IMR-90 (cell line): ENCODE measurements around the gene USP40. TPM values are rescaled to one million over a fixed set of nuclear protein-coding genes. Genes with fewer than 3 reads are reported as not detected.

ENCODE experiments used
- ATAC-seq: fragments of 200-7000 bp; cut with Tn5 transposase; 2 replicates; pipeline ENCODE4 v1.9.1; 2020; ENCODE audit warnings: low read depth, mild to moderate bottlenecking, moderate library complexity
- BruUV-seq: library from RNA; stranded (reverse); fragments of 400-500 nt; replicated peaks from 2 replicates; lab custom pipeline; 2021; lab: Mats Ljungman, UMichigan
- CTCF ChIA-PET: fragments of 300-600 bp; formaldehyde crosslinking; extraction: SDS; loops from one replicate; lab custom pipeline; 2021; ENCODE audit warnings: antibody characterized with exemption; lab: Yijun Ruan, JAX
- POLR2A ChIA-PET: fragments of 300-600 bp; sonication (Branson Sonifier 250); formaldehyde crosslinking; loops from one replicate; lab custom pipeline; 2022; ENCODE audit warnings: antibody characterized with exemption; ENCODE audit not compliant: unreplicated experiment; lab: Charles Lee
- DNase-seq: peaks from one replicate; pipeline ENCODE4 v3.0.0; 2013
- H2AFZ ChIP-seq: replicated peaks from 2 replicates; pipeline ENCODE3; 2013; ENCODE audit warnings: low read length, mild to moderate bottlenecking; ENCODE audit not compliant: poor library complexity
- H2AK5ac ChIP-seq: 2 replicates; pipeline ENCODE4 v1.6.1; 2013; ENCODE audit warnings: low read depth, low read length, inconsistent platforms
- H2AK9ac ChIP-seq: replicated peaks from 2 replicates; pipeline ENCODE3; 2013; ENCODE audit warnings: mild to moderate bottlenecking, low read depth, low read length, moderate library complexity; ENCODE audit not compliant: poor library complexity
- H2BK120ac ChIP-seq: 2 replicates; pipeline ENCODE4 v1.6.1; 2013; ENCODE audit warnings: low read depth, low read length, inconsistent platforms
- H2BK15ac ChIP-seq: 3 replicates; pipeline ENCODE4 v1.6.1; 2013; ENCODE audit warnings: low read depth, low read length, inconsistent platforms
- H2BK20ac ChIP-seq: 2 replicates; pipeline ENCODE4 v1.6.1; 2013; ENCODE audit warnings: low read depth, mild to moderate bottlenecking, inconsistent platforms, low read length, moderate library complexity
- H2BK5ac ChIP-seq: 2 replicates; pipeline ENCODE4 v1.6.1; 2013; ENCODE audit warnings: mild to moderate bottlenecking, low read depth, low read length, inconsistent platforms; ENCODE audit not compliant: poor library complexity, severe bottlenecking
- H3K14ac ChIP-seq: replicated peaks from 2 replicates; pipeline ENCODE4 v1.6.1; 2013; ENCODE audit warnings: low read depth, low read length, inconsistent platforms
- H3K18ac ChIP-seq: 2 replicates; pipeline ENCODE4 v1.6.1; 2013; ENCODE audit warnings: low read depth, low read length, control low read depth
- H3K23ac ChIP-seq: 2 replicates; pipeline ENCODE4 v1.6.1; 2013; ENCODE audit warnings: low read depth, low read length, inconsistent platforms
- H3K27ac ChIP-seq: 2 replicates; pipeline ENCODE4 v1.5.1; 2013; ENCODE audit warnings: mild to moderate bottlenecking, control low read depth, low read length; ENCODE audit not compliant: insufficient read depth
- H3K27me3 ChIP-seq: 2 replicates; pipeline ENCODE4 v1.6.1; 2013; ENCODE audit warnings: low read length; ENCODE audit not compliant: control insufficient read depth, insufficient read depth
- H3K36me3 ChIP-seq: 2 replicates; pipeline ENCODE4 v1.6.1; 2013; ENCODE audit warnings: low read length, mixed read lengths; ENCODE audit not compliant: control insufficient read depth, insufficient read depth
- H3K4ac ChIP-seq: 2 replicates; pipeline ENCODE4 v1.6.1; 2013; ENCODE audit warnings: low read depth, low read length, inconsistent platforms
- H3K4me1 ChIP-seq: 2 replicates; pipeline ENCODE4 v1.6.1; 2013; ENCODE audit warnings: low read length, mixed read lengths; ENCODE audit not compliant: control insufficient read depth, insufficient read depth
- H3K4me2 ChIP-seq: 2 replicates; pipeline ENCODE4 v1.6.1; 2013; ENCODE audit warnings: low read depth, mild to moderate bottlenecking, control low read depth, low read length, moderate library complexity
- H3K4me3 ChIP-seq: 2 replicates; pipeline ENCODE4 v1.5.1; 2013; ENCODE audit warnings: low read depth, mild to moderate bottlenecking, control low read depth, low read length, moderate library complexity; ENCODE audit not compliant: insufficient read depth
- H3K56ac ChIP-seq: 2 replicates; pipeline ENCODE4 v1.6.1; 2013; ENCODE audit warnings: low read length, inconsistent platforms; ENCODE audit not compliant: insufficient read depth; ENCODE audit errors: extremely low read depth
- H3K79me1 ChIP-seq, 2 experiments: 2 replicates each; pipeline ENCODE4 v1.6.1; 2013; ENCODE audit warnings: low read length in 2 of 2, inconsistent platforms in 1 of 2, low read depth in 1 of 2
- H3K9ac ChIP-seq: 2 replicates; pipeline ENCODE4 v1.6.1; 2013; ENCODE audit warnings: low read depth, low read length, control low read depth
- H3K9me1 ChIP-seq: 2 replicates; pipeline ENCODE4 v1.6.1; 2013; ENCODE audit warnings: low read length, inconsistent platforms; ENCODE audit not compliant: insufficient read depth
- H3K9me3 ChIP-seq: 2 replicates; pipeline ENCODE4 v1.6.1; 2013; ENCODE audit warnings: low read length; ENCODE audit not compliant: control insufficient read depth, insufficient read depth
- H4K20me1 ChIP-seq: 2 replicates; pipeline ENCODE4 v1.6.1; 2013; ENCODE audit warnings: low read length, inconsistent platforms; ENCODE audit not compliant: insufficient read depth
- H4K5ac ChIP-seq: 2 replicates; pipeline ENCODE4 v1.6.1; 2013; ENCODE audit warnings: mild to moderate bottlenecking, low read depth, low read length, control low read depth
- H4K8ac ChIP-seq, 2 experiments: 2 replicates each; pipeline ENCODE4 v1.6.1; 2013; ENCODE audit warnings: low read depth in 2 of 2, low read length in 2 of 2, control low read depth in 1 of 2, inconsistent platforms in 1 of 2
- H4K91ac ChIP-seq: 2 replicates; pipeline ENCODE4 v1.6.1; 2013; ENCODE audit warnings: low read depth, low read length, inconsistent platforms; ENCODE audit not compliant: insufficient read depth
- BHLHE40 ChIP-seq: fragments of 150-350 bp; IDR thresholded peaks from 2 replicates; pipeline ENCODE4 v1.6.1; 2016; ENCODE audit warnings: mild to moderate bottlenecking, low read depth, low read length
- CEBPB ChIP-seq: IDR thresholded peaks from 2 replicates; pipeline ENCODE4 v1.6.1; 2012; ENCODE audit warnings: low read depth, low read length, improper control_type of control experiment
- MAFK ChIP-seq: IDR thresholded peaks from 2 replicates; pipeline ENCODE4 v1.6.1; 2012; ENCODE audit warnings: low read depth, low read length, improper control_type of control experiment
- MAZ ChIP-seq: IDR thresholded peaks from 2 replicates; pipeline ENCODE4 v1.6.1; 2012; ENCODE audit warnings: low read depth, mild to moderate bottlenecking, low read length, improper control_type of control experiment, moderate library complexity, borderline replicate concordance
- POLR2A ChIP-seq: IDR thresholded peaks from 2 replicates; pipeline ENCODE4 v1.6.1; 2012; ENCODE audit warnings: mild to moderate bottlenecking, low read depth, low read length
- RCOR1 ChIP-seq: IDR thresholded peaks from 2 replicates; pipeline ENCODE4 v1.6.1; 2012; ENCODE audit warnings: mild to moderate bottlenecking, low read length, improper control_type of control experiment; ENCODE audit not compliant: insufficient replicate concordance
- WGBS, 2 experiments: methylation state at CpG; one replicate each; pipeline versions ENCODE4 v1.1.5 to v1.1.7; 2013; ENCODE audit warnings: missing lambda C conversion rate in 2 of 2; ENCODE audit not compliant: insufficient read length in 1 of 2; ENCODE audit errors: extremely low coverage in 2 of 2; 5-methylcytosine and 5-hydroxymethylcytosine counted together
- dilution Hi-C: fragments of 300-500 bp; cut with HindIII; formaldehyde crosslinking; loops from one replicate; pipeline ENCODE4 v1.14.3; 2018; ENCODE audit warnings: low sequenced_read_pairs; ENCODE audit not compliant: unreplicated experiment
- in situ Hi-C: fragments of 300-500 bp; cut with MboI; formaldehyde crosslinking; loops from 3 replicates; pipeline ENCODE4 v1.14.3; 2019; ENCODE audit warnings: low sequenced_read_pairs, inconsistent platforms, mixed read lengths
- intact Hi-C: fragments of 100-400 bp; cut with micrococcal nuclease; formaldehyde crosslinking; loops from 2 replicates; pipeline ENCODE4 v1.10.0; 2022
- polyA plus RNA-seq, 3 experiments: library from polyadenylated mRNA; depleted of rRNA; stranded (reverse); fragments of >200 nt; gene quantifications; 2 replicates each; pipeline ENCODE4 v1.2.3, GENCODE V29; 2012; ENCODE audit warnings: low replicate concordance in 1 of 3
- total RNA-seq: library from RNA; depleted of rRNA; stranded (reverse); fragments of >200 nt; gene quantifications from 2 replicates; pipeline ENCODE4 v1.2.3, GENCODE V29; 2012
- TF ChIP-seq, protein P1 (sequence below): conservative IDR thresholded peaks from 2 replicates; pipeline ENCODE4 v1.5.1; 2012; ENCODE audit warnings: mild to moderate bottlenecking, low read depth, low read length, improper control_type of control experiment
- TF ChIP-seq, protein P2 (sequence below): fragments of 150-350 bp; IDR thresholded peaks from 2 replicates; pipeline ENCODE4 v1.6.1; 2017; ENCODE audit warnings: mild to moderate bottlenecking, antibody characterized with exemption, low read length, low read depth

Gene USP40
- total and polyA plus RNA-seq, 2 of the 4 experiments (the other 2 are of a cell fraction): 30.1 to 30.8 TPM

DNA sequence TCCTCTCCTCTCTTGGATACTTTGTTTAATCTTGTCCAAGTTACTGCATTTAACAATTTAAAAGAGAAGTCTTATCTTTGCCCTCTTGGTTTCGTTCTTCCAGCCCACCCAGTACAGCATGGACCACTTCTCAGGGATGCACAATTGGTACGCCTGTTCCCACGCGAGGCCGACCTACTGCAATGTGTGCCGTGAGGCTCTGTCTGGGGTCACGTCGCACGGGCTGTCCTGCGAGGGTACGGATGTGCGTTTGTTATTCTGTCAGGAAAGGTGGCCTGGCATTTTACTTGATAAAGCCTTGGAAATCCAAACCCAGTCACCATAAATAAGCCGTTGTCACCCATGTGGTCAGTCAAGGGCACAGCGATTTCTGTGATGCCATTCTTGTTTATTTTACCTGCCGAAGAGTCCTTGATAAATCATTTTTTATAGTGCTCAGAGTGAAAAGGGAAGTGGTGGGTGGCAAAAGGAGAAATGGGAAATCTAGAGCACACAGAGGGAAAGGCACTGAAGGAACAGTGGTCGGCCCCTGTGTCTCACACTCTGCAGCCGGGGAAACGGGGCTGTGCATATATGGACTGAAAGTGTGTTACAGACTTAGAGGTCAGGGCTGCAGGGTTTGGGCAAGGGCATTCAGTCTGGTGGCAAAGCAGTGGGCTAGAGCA, 131.8 kb downstream of the USP40 start:
- Histone ChIP-seq H2AFZ (no peak overlapping the region), H3K4ac (no peak overlapping the region), H3K4me1 (peaks cover 2% of the 10 kb centered on the region; the same call in 1 of the 2 replicates), H2AK9ac (no peak overlapping the region), H4K91ac (no peak overlapping the region), H3K4me3 (no peak overlapping the region), H3K23ac (no peak overlapping the region), H3K79me1 (peaks cover 0 to 5% of the 10 kb centered on the region in 2 experiments; a peak in 1 of 4 replicates), H4K20me1 (no peaks in the 10 kb centered on the region), H3K4me2 (no peak overlapping the region), H3K56ac (no peak overlapping the region), H3K27me3 (no peaks in the 10 kb centered on the region), H4K8ac (no peak overlapping the region), H3K36me3 (peaks cover 26% of the 10 kb centered on the region), H3K9ac (no peak overlapping the region), H2BK20ac (no peak overlapping the region), H2AK5ac (no peak overlapping the region), H2BK5ac (no peak overlapping the region), H2BK15ac (no peak overlapping the region), H4K5ac (no peak overlapping the region), H3K18ac (no peak overlapping the region), H3K27ac (no peak overlapping the region), H3K9me3 (no peaks in the 10 kb centered on the region), H3K14ac (no peak overlapping the region), H3K9me1 (peaks cover 5% of the 10 kb centered on the region; the same call in 1 of the 2 replicates), H2BK120ac (no peak overlapping the region)
- no peak for DNase-seq
- POLR2A ChIA-PET: no interaction called here
- no TSS peak for BruUV-seq
- intact Hi-C loops: no loop called here
- 86% methylated on average over 9 of the region's 18 CpGs; no CpG with 5 or more reads in 1 of the 2 experiments for WGBS, 2 experiments
- ATAC-seq: no peak
- in situ Hi-C loops: no loop called here
- CTCF ChIA-PET: no interaction called here
- dilution Hi-C loops: no loop called here
- TF ChIP-seq POLR2A (no peak), BHLHE40 (no peak), MAZ (no peak), CEBPB (no peak), MAFK (no peak), RCOR1 (no peak)
- TF ChIP-seq, protein P1, sequence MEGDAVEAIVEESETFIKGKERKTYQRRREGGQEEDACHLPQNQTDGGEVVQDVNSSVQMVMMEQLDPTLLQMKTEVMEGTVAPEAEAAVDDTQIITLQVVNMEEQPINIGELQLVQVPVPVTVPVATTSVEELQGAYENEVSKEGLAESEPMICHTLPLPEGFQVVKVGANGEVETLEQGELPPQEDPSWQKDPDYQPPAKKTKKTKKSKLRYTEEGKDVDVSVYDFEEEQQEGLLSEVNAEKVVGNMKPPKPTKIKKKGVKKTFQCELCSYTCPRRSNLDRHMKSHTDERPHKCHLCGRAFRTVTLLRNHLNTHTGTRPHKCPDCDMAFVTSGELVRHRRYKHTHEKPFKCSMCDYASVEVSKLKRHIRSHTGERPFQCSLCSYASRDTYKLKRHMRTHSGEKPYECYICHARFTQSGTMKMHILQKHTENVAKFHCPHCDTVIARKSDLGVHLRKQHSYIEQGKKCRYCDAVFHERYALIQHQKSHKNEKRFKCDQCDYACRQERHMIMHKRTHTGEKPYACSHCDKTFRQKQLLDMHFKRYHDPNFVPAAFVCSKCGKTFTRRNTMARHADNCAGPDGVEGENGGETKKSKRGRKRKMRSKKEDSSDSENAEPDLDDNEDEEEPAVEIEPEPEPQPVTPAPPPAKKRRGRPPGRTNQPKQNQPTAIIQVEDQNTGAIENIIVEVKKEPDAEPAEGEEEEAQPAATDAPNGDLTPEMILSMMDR: no peak
- TF ChIP-seq, protein P2, sequence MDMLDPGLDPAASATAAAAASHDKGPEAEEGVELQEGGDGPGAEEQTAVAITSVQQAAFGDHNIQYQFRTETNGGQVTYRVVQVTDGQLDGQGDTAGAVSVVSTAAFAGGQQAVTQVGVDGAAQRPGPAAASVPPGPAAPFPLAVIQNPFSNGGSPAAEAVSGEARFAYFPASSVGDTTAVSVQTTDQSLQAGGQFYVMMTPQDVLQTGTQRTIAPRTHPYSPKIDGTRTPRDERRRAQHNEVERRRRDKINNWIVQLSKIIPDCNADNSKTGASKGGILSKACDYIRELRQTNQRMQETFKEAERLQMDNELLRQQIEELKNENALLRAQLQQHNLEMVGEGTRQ: no peak
